DND-41 (cell line): Measurements from ENCODE around the gene ETFDH.

Experiments
- CTCF ChIP-seq: IDR thresholded peaks from 2 replicates; pipeline ENCODE4 v1.5.1; 2012; ENCODE audit warnings: borderline replicate concordance, low read length, moderate library complexity, mild to moderate bottlenecking; ENCODE audit not compliant: poor library complexity, severe bottlenecking; ENCODE audit errors: extremely low read depth
- EZH2 ChIP-seq: IDR thresholded peaks from 3 replicates; pipeline ENCODE4 v1.6.1; 2012; ENCODE audit warnings: borderline replicate concordance, low read depth, mild to moderate bottlenecking, moderate library complexity, low read length, inconsistent platforms; ENCODE audit not compliant: severe bottlenecking

GRCh38 chr4:158715802-158716201, 43.7 kb downstream of the ETFDH start:
- TF ChIP-seq CTCF (no peak), EZH2 (no peak)
